Mucosa of descending colon (tissue), 3 donors: ENCODE measurements around the gene MICALL1. TPM values are rescaled to one million over a fixed set of nuclear protein-coding genes. Genes with fewer than 3 reads are reported as not detected.

ENCODE experiments used
- ATAC-seq: fragments of 200-7000 bp; cut with Tn5 transposase; one replicate; pipeline ENCODE4 v1.9.1; 2020; ENCODE audit warnings: mild to moderate bottlenecking, moderate library complexity
- DNase-seq, 3 donors: peaks; one replicate each; pipeline ENCODE4 v3.0.0-alpha.2; 2020
- H3K36me3 ChIP-seq: fragments of 200-600 bp; one replicate; pipeline ENCODE4 v1.8.0; 2021; ENCODE audit warnings: low read depth, mild to moderate bottlenecking
- H3K4me1 ChIP-seq: fragments of 200-600 bp; one replicate; pipeline ENCODE4 v1.8.0; 2021; ENCODE audit warnings: low read depth, mild to moderate bottlenecking
- H3K4me3 ChIP-seq: fragments of 200-600 bp; one replicate; pipeline ENCODE4 v1.8.0; 2021; ENCODE audit warnings: mild to moderate bottlenecking
- H3K9me3 ChIP-seq: fragments of 200-600 bp; one replicate; pipeline ENCODE4 v1.8.0; 2021; ENCODE audit warnings: mild to moderate bottlenecking
- CTCF ChIP-seq: fragments of 200-600 bp; IDR thresholded peaks from one replicate; pipeline ENCODE4 v1.8.0; 2022; ENCODE audit warnings: antibody characterized with exemption, mild to moderate bottlenecking
- intact Hi-C, 2 donors: fragments of 100-400 bp; cut with DNase I in 1 of 2; cut with micrococcal nuclease in 1 of 2; formaldehyde crosslinking; loops; one replicate each; pipeline versions ENCODE4 v1.11.0 to v1.11.1; 2022; cut with DNase I, micrococcal nuclease
- total RNA-seq, 3 donors: library from RNA; stranded (reverse); fragmentation: NEBNext Ultra II Directional in 2 of 3; extraction: Animal tissue kit (Norgen Biotek cat#: 25700) in 2 of 3; gene quantifications; one replicate each; pipeline versions ENCODE4 v1.2.1 to v1.2.4, GENCODE V29; 2021 to 2023
- donor health status: DM: no; HTN: no; CAD: no; lungs with moderate emphysema.
- donor health status: DM: no; HTN: no; CAD: no.
- donor health status: DM: no; HTN: yes; CAD: no.

The MICALL1 gene
- total RNA-seq, 3 donors from 2014 or later = 26.1 to 100 (median 28.6) TPM

- TF ChIP-seq CTCF = no peak
- no peaks in the 10 kb centered on the region for H3K36me3 ChIP-seq
- no peaks in the 10 kb centered on the region for H3K4me1 ChIP-seq
- no peak overlapping the region for H3K4me3 ChIP-seq
- H3K9me3 ChIP-seq = no peaks in the 10 kb centered on the region
- ATAC-seq (no peak), DNase-seq (no peak)
- intact Hi-C loops = no loop called here
Observed at GRCh38 chr22:37922191-37922590, 16.1 kb downstream of the MICALL1 start.

GRCh38 chr22:37923927-37924326, 17.8 kb downstream of the MICALL1 start:
- intact Hi-C loops = no loop called here
- Histone ChIP-seq H3K9me3 (no peaks in the 10 kb centered on the region), H3K4me3 (no peak overlapping the region), H3K4me1 (no peaks in the 10 kb centered on the region), H3K36me3 (no peaks in the 10 kb centered on the region)
- TF ChIP-seq CTCF = no peak
- no peak for DNase-seq
- no peak for ATAC-seq

DNA sequence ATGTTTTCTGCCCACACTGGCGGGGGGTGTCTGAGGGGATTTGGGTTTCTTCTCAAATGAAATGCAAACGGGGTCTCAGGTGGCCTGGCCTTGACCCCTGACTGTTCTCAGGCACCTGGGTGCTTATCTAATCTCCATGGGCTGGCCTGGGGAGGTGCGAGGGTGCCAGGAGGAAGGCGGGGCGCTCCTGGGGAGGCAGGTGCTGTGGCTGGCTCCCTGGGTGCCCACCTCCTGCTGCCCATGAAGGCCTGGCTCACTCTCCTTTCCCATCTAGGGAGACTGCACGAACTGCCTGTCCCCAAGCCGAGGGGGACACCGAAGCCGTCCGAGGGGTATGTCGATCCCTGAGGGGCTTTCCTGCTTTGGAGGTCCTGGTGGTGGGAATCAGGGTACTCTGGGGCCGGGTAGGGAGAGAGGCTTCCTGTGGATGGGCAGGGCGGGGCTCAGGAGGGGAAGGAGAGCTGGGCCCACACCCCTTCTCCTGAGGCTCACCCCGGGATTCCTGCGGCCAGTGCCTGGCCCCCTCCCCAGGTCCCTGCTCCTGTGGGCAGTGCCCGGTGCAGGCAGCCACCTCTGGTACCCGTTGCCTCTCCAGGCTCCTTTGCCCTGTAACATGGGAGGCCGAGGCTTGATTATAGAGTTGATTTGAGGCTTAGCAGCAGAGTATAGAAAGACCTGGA, 18.4 kb downstream of the MICALL1 start:
- no peaks in the 10 kb centered on the region for H3K4me1 ChIP-seq
- DNase-seq (no peak), ATAC-seq (no peak)
- no peak for TF ChIP-seq CTCF
- intact Hi-C loops = no loop called here
- no peaks in the 10 kb centered on the region for H3K36me3 ChIP-seq
- no peaks in the 10 kb centered on the region for H3K9me3 ChIP-seq
- no peak overlapping the region for H3K4me3 ChIP-seq

GRCh38 chr22:37925330-37925729, 19.2 kb downstream of the MICALL1 start:
- H3K9me3 ChIP-seq = no peaks in the 10 kb centered on the region

DNA sequence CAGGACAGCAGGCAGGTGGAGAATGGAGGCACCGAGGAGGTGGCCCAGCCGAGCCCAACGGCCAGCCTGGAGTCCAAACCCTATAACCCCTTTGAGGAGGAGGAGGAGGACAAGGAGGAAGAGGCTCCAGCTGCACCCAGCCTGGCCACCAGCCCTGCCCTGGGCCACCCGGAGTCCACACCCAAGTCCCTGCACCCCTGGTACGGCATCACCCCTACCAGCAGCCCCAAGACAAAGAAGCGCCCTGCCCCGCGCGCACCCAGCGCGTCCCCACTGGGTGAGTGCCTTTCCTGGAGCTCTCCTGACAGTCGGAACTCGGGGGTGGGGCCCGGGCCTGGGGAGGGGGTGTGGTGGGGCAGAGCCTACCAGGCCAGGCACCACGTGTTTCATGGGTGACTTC, 19.7 kb downstream of the MICALL1 start:
- intact Hi-C loops = no loop called here
- TF ChIP-seq CTCF = no peak
- H3K36me3 ChIP-seq = no peaks in the 10 kb centered on the region
- no peak for DNase-seq
- H3K4me1 ChIP-seq = no peaks in the 10 kb centered on the region
- no peak overlapping the region for H3K4me3 ChIP-seq
- no peaks in the 10 kb centered on the region for H3K9me3 ChIP-seq
- ATAC-seq = no peak

More at GRCh38 chr22:37925330-37925729, 19.2 kb downstream of the MICALL1 start:
- no peak for ATAC-seq
- DNase-seq = no peak
- Histone ChIP-seq H3K36me3 (no peaks in the 10 kb centered on the region), H3K4me3 (no peak overlapping the region), H3K4me1 (no peaks in the 10 kb centered on the region)
- intact Hi-C loops = no loop called here
- TF ChIP-seq CTCF = no peak

GRCh38 chr22:37926358-37926757, 20.3 kb downstream of the MICALL1 start:
- H3K9me3 ChIP-seq = no peaks in the 10 kb centered on the region
- no peaks in the 10 kb centered on the region for H3K4me1 ChIP-seq
- H3K36me3 ChIP-seq = no peaks in the 10 kb centered on the region
- intact Hi-C loops = no loop called here
- DNase-seq (no peak), ATAC-seq (no peak)
- no peak for TF ChIP-seq CTCF
- no peak overlapping the region for H3K4me3 ChIP-seq
